GM18867 (cell line): Measurements from ENCODE around the gene HCRTR1.

ENCODE experiments used
- ATAC-seq: cut with Tn5 transposase; IDR thresholded peaks from one replicate; pipeline ENCODE4 v1.9.1; 2021; ENCODE audit warnings: mild to moderate bottlenecking, moderate library complexity; ENCODE audit not compliant: unreplicated experiment

Gene HCRTR1

GRCh38 chr1:31617218-31617915 lies at the start of gene HCRTR1:
TSS of gene HCRTR1 (plus strand) at chr1:31617689. CDS start at chr1:31619193, 1,504 bp downstream.
- ATAC-seq = no peak

- no peak for ATAC-seq
These were observed 49.4 kb upstream of the HCRTR1 start for GRCh38 chr1:31567956-31568570.

- ATAC-seq = no peak
These were observed 48.4 kb upstream of the HCRTR1 start for GRCh38 chr1:31568895-31569595.

GRCh38 chr1:31569596-31570173 lies 47.8 kb upstream of the HCRTR1 start:
- no peak for ATAC-seq

- ATAC-seq = no peak
These were observed 47.3 kb upstream of the HCRTR1 start for GRCh38 chr1:31570228-31570627.

DNA sequence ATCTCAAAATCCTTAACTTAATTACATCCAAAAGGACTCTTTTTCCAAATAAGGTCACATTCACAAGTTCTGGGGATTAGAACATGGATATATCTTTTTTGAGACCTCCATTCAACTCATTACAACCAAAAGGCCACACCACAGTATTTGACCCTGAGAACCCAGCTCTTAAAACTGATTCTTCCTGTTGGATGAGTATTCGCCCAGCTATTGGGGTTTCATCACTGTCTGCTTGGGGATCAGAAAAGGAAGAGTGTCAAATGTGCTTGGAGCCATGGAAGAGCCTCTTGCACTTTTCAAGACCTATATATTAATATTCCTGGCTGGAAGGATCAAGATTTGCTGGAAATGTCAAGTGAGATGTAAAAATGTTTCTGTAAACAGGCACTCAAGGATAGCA lies 46.6 kb upstream of the HCRTR1 start:
- ATAC-seq = no peak

DNA sequence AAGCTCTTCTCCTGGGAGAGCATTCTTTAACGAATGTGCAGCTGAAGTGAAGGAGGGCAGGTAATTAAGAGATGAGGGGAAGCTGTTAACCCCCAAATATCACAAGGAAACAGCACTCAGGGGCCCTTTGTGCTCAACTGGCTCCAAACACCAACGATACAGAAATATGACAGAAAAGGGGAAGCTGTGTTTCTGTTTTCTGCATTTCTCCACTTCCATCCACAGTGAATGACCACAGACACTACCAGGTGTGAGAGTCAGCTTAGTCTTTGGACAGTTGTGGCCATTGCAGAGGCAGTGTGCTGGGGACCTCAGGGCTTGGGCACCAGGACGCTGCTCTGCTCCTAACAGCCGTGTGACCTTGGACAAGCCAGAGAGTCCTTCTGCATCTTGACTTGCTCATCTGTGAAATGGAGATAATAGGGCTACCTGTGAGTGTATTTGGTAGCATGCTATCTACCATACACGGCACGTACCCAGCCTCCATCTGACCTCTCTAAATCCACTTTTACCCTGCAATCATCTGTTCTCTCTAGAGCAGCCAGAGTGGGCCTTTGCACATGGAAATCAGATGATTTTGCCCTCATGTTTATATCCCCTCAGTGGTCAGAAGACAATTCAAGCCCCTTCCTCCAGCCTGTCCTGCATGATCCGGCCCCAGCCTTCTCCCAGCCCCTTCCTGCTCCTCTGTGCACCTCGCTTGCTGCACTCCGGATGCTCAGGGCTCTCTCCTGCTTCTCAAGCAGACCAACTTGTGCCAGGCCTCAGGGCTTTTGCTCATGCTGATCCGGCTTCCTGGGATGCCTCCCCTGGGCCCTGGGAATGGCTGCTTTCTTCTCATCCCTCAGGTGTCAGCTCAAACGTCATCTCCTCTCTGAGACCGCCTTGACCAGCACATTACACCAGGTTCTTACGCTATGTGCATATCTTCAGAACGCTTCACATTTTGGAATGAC lies 45.9 kb upstream of the HCRTR1 start:
- ATAC-seq = no peak

DNA sequence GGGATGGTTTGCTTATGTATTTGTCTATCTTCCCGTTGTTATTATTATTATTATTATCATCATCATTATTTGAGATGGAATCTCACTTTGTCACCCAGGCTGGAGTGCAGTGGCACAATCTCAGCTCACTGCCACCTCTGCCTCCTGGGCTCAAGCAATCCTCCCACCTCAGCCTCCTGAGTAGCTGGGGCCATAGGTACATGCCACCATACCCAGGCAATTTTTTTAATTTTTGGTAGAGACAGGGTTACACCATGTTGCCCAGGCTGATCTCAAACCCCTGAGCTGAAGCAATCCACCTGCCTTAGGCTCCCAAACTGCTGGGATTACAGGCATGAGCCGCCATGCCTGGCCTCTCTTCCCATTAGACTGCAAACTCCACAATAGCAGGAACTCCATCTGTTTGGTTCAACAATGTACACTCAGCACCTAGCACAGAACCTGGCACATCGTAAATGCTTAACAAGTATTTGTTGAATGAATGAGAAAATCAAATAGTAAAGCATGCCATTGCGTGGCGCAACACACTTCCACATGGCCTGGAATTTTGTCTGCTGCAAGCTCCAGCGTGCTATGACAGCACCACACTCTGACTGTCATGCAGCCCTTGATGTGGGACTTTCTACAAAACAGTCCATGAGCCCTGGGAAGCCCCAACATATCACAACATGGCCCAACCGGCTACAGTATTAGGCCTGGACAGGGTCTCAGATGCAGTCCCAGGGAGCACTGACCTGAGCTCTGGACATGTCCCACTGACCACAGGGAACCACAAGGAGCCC lies 45.0 kb upstream of the HCRTR1 start:
- ATAC-seq = no peak

DNA sequence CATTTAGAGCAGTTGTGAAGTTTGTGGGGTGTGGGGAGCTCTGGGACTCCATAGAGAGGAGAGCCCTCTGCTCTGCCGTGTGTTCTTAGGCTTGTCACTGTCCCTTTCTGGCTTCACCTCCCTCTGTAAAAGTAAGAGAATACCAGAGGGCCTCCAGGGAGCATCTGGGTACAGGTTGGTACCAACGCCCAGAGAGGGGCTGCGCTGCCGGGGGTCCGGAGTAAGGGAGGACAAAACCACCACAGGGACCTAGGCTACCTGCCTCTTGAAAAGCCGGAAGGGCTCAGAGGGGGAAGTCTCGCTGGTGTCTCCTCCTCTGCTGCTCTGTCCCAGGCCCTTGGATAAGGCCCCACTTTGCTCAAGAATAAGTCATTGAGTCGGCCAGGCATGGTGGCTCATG lies 44.2 kb upstream of the HCRTR1 start:
- no peak for ATAC-seq

DNA sequence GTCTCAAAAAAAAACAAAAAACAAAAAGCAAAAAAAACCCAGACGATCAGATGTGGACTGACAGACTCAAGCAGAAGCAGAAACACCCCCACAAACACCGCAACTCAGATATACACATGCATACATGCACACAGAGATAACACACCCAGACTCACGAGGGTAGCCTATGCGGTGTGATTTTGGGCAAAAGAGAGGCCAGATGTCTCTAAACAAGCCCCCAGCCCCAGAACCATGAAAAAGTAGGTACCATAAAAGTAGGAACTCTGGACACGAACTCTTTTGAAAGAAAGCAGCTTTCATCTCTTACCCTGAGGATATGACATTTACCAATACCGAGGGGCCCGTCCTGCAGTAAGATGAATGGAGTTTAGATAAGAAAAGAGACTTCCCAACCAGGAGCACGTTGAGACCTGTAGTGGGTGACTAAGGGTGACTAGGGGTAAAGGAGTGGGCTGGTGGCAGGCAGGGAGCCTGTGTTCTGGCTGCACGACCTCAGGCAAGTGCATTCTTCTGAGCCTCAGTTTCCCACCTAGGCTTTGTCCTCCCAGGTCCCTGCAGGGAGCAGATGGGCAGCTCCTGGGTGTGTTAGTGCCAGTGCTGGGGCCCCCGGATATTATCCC lies 42.6 kb upstream of the HCRTR1 start:
- no peak for ATAC-seq

DNA sequence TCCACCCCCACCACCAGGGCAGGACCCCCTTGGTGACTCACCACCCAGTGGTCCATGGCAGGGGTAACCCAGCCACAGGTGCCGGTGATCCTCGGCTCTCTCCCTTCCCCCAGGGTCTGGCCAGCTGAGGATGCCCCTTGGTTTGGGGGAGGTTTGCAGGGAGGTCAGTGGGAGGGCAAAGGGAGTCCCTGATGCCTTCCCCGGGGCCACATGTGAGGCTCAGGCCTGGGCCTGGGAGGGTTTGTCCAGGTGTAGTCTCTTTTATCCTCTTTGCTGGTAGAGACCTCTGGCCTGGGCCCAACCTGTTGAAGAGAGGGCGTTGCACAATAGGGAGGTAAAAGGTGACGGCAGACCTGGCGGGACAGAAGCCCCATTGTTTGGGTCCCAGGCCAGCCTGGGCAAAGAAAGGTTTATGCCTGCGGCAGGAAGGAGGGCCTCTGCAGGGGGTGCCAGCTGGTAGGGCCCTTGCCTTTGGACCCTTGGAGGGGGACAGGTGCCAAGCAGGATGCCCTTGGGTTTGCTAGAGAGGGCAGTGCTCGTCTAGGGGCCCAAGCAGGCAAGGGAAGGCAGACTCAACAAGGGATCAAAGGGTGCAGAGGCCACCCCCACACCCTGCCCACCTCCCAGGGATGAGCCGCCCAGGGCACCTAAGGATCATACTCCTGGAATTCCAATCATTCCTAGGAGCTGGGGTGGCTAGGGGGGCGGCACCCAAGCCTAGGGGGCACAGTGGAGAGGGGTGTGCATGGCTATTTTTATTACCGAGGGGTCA lies 41.9 kb upstream of the HCRTR1 start:
- no peak for ATAC-seq

DNA sequence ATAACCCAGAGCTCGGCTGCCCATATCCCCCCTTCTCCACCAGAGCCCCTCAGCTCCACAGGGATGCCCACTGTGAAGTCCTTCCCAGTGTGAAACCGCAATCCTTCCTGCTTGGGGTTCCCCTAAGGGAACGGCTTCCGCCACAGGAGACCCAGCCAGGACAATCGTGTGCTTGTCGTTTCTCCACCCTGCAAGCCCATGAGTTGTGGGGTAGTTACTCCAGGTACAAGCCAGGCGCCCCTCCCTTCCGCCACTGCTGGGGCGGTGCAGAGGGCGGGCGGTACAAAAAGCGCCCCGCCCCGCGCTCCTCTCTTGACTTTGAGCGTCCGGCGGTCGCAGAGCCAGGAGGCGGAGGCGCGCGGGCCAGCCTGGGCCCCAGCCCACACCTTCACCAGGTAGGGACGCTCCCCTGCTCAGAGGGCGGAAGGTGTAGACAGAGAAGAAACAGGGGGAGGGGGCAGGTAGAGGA lies 41.3 kb upstream of the HCRTR1 start, which contains the start of gene TINAGL1:
TSS of gene TINAGL1 (plus strand) at position 315 of the 469 bp plus-strand sequence. CDS start 634 bp downstream, outside the sequence.
- no peak for ATAC-seq

GRCh38 chr1:31576743-31577455 lies 40.6 kb upstream of the HCRTR1 start:
- no peak for ATAC-seq

GRCh38 chr1:31577515-31578192 lies 39.8 kb upstream of the HCRTR1 start:
- no peak for ATAC-seq

DNA sequence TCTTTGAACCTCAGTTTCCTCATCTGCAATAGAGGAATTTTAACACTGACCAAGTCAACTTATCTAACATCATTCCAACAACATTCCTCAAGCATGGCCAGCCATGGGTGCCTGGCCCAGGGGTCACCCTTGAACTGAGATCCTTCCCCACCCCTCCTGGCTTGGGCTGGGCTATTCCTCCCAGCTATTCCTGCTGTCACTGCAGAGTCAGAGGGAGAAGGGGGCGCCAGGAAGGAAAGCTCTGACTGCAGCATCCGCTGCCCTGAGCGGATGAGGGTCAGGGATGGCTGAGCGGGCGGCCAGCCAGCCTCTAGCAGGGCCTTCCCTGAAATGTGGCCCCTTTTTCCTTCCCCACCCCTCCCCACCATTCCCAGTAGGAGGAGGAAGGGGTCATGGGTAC lies 38.1 kb upstream of the HCRTR1 start:
- ATAC-seq = no peak

GRCh38 chr1:31580513-31580870 lies 37.0 kb upstream of the HCRTR1 start:
- ATAC-seq = no peak

DNA sequence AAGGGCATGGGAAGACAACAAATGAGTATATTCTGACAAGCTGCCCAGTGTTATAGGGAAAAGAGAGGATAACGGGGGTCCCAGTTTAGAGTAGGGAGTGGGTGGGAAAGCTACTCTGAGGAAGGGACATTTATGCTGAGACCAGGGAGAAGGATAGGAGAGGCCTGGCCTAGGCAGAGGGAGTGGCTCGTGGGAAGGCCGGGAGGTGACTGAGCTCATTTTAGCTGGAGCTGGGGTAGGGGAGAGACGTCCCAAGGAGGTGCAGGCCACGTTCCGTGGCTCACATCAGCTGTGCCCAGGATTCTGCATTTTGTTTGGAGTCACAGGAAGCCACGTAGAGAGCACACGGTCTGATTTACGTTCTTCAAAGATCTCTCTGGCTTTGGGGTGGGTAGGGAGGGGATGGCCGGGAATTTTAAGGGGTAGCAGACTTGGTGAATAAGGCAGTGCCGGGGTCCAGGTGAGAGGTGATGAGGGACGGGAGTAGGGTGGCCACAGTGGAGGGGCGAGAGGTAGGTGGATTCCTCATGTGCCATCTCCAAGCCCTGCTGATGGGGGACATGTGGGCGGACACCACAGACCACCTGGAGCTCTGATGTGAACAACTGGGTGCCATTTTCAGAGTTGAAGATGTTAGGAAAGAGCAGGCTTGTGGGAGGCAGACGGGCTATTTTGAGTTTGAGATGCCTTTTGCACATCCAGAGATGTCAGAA lies 36.4 kb upstream of the HCRTR1 start:
- no peak for ATAC-seq
